Activated B cell treated with CpG ODN at 0.5 μM for 24 hours (primary cell): ENCODE measurements around the gene MUC5B. TPM values are rescaled to one million over a fixed set of nuclear protein-coding genes. Genes with fewer than 3 reads are reported as not detected.
"Not testable (repeated sequence)": the region's sequence is repeated elsewhere in the genome, so short reads cannot be mapped to it uniquely, and the experiment has no call there.

Experiments used
- ATAC-seq: fragments of 200-7000 bp; cut with Tn5 transposase; one replicate; pipeline ENCODE4 v1.10.0; 2021; ENCODE audit warnings: low read depth, mild to moderate bottlenecking, moderate library complexity
- CTCF ChIA-PET: fragments of 350-600 bp; sonication (Branson Sonifier 250); formaldehyde crosslinking; loops from one replicate; lab custom pipeline; 2021; ENCODE audit warnings: antibody characterized with exemption; lab: Charles Lee
- POLR2A ChIA-PET: fragments of 350-600 bp; sonication (Branson Sonifier 250); formaldehyde crosslinking; loops from one replicate; lab custom pipeline; 2021; ENCODE audit warnings: antibody characterized with exemption; lab: Charles Lee
- DNase-seq: peaks from one replicate; pipeline ENCODE4 v3.0.0; 2022
- H3K27ac Mint-ChIP-seq: one replicate; pipeline ENCODE4 v1.8.0; 2020; ENCODE audit warnings: mixed read lengths
- H3K27me3 Mint-ChIP-seq: one replicate; pipeline ENCODE4 v1.8.0; 2021; ENCODE audit warnings: mixed read lengths
- H3K36me3 Mint-ChIP-seq: one replicate; pipeline ENCODE4 v1.8.0; 2021; ENCODE audit warnings: low read depth, mixed read lengths
- H3K4me1 Mint-ChIP-seq: one replicate; pipeline ENCODE4 v1.8.0; 2021; ENCODE audit warnings: mixed read lengths
- H3K4me3 Mint-ChIP-seq: one replicate; pipeline ENCODE4 v1.8.0; 2020; ENCODE audit warnings: mild to moderate bottlenecking, mixed read lengths
- H3K9me3 Mint-ChIP-seq: one replicate; pipeline ENCODE4 v1.8.0; 2020; ENCODE audit warnings: mixed read lengths
- intact Hi-C: fragments of 100-400 bp; cut with micrococcal nuclease; formaldehyde crosslinking; loops from one replicate; pipeline ENCODE4 v1.15.1; 2024
- total RNA-seq: library from RNA; stranded (reverse); gene quantifications from 2 replicates; pipeline ENCODE4 v1.2.3, GENCODE V29; 2022
- TF ChIP-seq, protein P1 (sequence below): fragments of 200-600 bp; IDR thresholded peaks from one replicate; pipeline ENCODE4 v1.8.0; 2022; ENCODE audit warnings: antibody characterized with exemption, mild to moderate bottlenecking

MUC5B gene
- total RNA-seq = not detected in 2 replicates

- TF ChIP-seq, protein P1, sequence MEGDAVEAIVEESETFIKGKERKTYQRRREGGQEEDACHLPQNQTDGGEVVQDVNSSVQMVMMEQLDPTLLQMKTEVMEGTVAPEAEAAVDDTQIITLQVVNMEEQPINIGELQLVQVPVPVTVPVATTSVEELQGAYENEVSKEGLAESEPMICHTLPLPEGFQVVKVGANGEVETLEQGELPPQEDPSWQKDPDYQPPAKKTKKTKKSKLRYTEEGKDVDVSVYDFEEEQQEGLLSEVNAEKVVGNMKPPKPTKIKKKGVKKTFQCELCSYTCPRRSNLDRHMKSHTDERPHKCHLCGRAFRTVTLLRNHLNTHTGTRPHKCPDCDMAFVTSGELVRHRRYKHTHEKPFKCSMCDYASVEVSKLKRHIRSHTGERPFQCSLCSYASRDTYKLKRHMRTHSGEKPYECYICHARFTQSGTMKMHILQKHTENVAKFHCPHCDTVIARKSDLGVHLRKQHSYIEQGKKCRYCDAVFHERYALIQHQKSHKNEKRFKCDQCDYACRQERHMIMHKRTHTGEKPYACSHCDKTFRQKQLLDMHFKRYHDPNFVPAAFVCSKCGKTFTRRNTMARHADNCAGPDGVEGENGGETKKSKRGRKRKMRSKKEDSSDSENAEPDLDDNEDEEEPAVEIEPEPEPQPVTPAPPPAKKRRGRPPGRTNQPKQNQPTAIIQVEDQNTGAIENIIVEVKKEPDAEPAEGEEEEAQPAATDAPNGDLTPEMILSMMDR = no peak
- H3K4me3 Mint-ChIP-seq = no peak within 1 kb of the TSS
These were observed at the start of gene MUC5B for GRCh38 chr11:1222491-1223345. Gene MUC5B, plus strand, starts transcription at chr11:1223066. Its CDS starts 58 bp downstream, at chr11:1223124.

DNA sequence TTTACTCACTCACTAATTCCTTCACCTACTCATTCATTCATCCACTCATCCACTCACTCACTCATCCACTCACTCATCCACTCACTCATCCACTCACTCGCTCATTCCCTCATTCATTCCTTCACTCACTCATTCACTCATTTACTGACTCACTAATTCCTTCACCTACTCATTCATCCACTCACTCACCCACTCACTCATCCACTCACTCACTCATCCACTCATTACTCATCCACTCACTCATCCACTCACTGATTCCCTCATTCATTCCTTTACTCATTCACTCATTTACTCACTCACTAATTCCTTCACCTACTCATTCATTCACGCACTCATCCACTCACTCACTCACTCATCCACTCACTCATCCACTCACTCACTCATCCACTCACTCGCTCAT is 49.5 kb upstream of the MUC5B start:
- POLR2A ChIA-PET = not testable (repeated sequence)

More at GRCh38 chr11:1222491-1223345, at the start of gene MUC5B:
- ATAC-seq = no peak
- H3K27ac Mint-ChIP-seq = no peak within 1 kb of the TSS
- intact Hi-C loops = no loop called here
- ChIA-PET POLR2A (no interaction called here), CTCF (no interaction called here)
- H3K9me3 Mint-ChIP-seq = no peaks in the 10 kb centered on the region
- H3K4me1 Mint-ChIP-seq = no peaks in the 10 kb centered on the region
- peaks cover 9% of the 10 kb centered on the region for H3K27me3 Mint-ChIP-seq
- H3K36me3 Mint-ChIP-seq = no peaks in the 10 kb centered on the region
- DNase-seq = no peak

DNA sequence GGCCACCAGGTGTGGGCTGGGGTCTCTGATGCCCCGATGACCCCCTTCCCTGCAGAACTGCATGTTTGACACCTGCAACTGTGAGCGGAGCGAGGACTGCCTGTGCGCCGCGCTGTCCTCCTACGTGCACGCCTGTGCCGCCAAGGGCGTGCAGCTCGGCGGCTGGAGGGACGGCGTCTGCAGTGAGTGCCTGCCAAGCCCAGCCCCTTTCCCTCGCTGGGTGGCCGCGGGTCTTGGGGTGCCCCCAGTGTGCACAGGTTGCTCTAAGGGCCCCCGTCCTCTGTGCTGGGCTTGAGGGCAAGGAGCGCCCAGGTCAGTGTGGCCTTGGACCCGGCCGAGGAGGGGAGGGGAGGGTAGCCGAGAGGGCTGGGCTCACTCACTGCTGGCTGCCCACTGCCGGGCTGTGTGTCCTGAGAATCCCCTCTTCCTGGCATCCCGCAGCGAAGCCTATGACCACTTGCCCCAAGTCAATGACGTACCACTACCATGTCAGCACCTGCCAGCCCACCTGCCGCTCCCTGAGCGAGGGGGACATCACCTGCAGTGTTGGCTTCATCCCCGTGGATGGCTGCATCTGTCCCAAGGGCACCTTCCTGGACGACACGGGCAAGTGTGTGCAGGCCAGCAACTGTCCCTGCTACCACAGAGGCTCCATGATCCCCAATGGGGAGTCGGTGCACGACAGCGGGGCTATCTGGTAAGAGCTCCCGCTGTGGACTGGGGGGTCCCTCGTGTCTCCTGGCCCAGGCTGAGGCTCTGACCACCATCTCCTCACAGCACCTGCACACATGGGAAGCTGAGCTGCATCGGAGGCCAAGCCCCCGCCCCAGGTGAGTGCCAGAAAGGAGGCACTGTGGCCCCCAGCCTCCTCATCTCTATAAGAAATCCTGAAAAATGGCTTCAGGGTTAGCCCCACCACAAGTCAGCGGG is 48.2 kb upstream of the MUC5B start:
- H3K36me3 Mint-ChIP-seq = no peaks in the 10 kb centered on the region
- H3K4me3 Mint-ChIP-seq = no peak overlapping the region
- H3K9me3 Mint-ChIP-seq = peaks cover 7% of the 10 kb centered on the region
- ChIA-PET POLR2A (no interaction called here), CTCF (no interaction called here)
- no peak overlapping the region for H3K27ac Mint-ChIP-seq
- ATAC-seq (no peak), DNase-seq (no peak)
- TF ChIP-seq, protein P1 = no peak
- intact Hi-C loops = no loop called here
- no peaks in the 10 kb centered on the region for H3K4me1 Mint-ChIP-seq
- no peaks in the 10 kb centered on the region for H3K27me3 Mint-ChIP-seq

More for the DNA sequence above, 49.5 kb upstream of the MUC5B start:
- H3K36me3 Mint-ChIP-seq, intact Hi-C loops, H3K27me3 Mint-ChIP-seq, H3K4me3 Mint-ChIP-seq, CTCF ChIA-PET, H3K27ac Mint-ChIP-seq, H3K9me3 Mint-ChIP-seq, DNase-seq, H3K4me1 Mint-ChIP-seq, ATAC-seq: not testable (repeated sequence)

DNA sequence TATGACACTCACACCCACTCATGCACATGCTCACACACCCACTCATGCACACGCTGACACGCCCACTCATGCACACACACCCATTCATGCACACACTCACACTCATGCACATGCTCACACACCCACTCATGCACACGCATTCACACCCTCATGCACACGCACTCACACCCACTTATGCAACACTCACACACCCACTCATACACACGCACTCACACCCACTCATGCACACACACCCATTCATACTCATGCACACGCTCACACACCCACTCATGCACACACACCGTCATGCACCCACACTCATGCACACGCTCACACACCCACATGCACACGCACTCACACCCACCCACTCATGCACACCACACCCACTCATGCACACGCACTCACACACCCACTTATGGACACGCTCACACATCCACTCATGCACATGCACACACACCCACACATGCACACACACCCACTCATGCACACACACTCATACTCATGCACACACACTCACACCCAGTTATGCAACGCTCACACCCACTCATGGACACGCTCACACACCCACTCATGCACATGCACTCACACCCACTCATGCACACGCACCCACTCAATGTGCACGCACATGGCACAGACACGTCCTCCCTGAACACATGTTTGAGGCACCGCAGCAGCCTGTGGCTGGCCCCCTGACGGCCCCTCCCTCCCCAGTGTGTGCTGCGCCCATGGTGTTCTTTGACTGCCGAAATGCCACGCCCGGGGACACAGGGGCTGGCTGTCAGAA is 47.2 kb upstream of the MUC5B start:
- intact Hi-C loops = no loop called here
- Mint-ChIP-seq H3K4me3 (no peak overlapping the region), H3K4me1 (no peaks in the 10 kb centered on the region), H3K9me3 (peaks cover 7% of the 10 kb centered on the region), H3K27ac (no peak overlapping the region), H3K27me3 (no peaks in the 10 kb centered on the region), H3K36me3 (no peaks in the 10 kb centered on the region)
- ChIA-PET POLR2A (no interaction called here), CTCF (no interaction called here)
- TF ChIP-seq, protein P1 = no peak
- ATAC-seq = no peak
- no peak for DNase-seq

DNA sequence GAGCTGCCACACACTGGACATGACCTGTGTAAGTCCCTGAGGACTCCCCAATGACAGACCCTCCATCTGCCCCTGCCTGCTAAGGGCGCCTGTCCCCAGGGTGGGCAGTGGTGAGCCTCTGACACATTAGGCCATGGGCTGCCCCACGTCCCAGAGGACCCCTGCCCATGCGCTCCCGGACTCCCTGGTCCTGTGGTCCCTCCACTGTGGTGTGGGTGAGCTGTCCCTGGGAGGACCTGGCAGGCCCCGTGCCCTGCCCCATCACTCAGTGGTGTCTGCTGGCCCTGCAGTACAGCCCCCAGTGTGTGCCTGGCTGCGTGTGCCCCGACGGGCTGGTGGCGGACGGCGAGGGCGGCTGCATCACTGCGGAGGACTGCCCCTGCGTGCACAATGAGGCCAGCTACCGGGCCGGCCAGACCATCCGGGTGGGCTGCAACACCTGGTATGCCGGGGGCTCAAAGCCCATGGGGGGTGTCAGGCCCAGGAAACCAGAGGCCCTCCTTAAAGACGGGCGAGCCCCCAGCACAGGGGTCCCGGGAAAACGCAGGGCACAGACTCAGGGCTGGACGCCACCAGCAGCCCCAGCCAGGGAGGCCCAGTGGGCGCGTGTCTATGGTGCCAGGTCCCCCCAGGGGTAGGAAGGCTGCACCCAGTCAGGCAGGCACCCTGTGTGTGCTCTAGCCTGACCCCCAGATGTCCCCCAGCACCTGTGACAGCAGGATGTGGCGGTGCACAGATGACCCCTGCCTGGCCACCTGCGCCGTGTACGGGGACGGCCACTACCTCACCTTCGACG is 46.4 kb upstream of the MUC5B start:
- Mint-ChIP-seq H3K4me1 (no peaks in the 10 kb centered on the region), H3K4me3 (no peak overlapping the region), H3K9me3 (peaks cover 3% of the 10 kb centered on the region), H3K27ac (no peak overlapping the region), H3K27me3 (no peaks in the 10 kb centered on the region), H3K36me3 (no peaks in the 10 kb centered on the region)
- DNase-seq (no peak), ATAC-seq (no peak)
- ChIA-PET CTCF (no interaction called here), POLR2A (no interaction called here)
- intact Hi-C loops = no loop called here
- TF ChIP-seq, protein P1 = no peak
